ENCODE measurements around the gene XRCC1. TPM values are rescaled to one million over a fixed set of nuclear protein-coding genes. Genes with fewer than 3 reads are reported as not detected.
"Not testable (repeated sequence)": the region's sequence is repeated elsewhere in the genome, so short reads cannot be mapped to it uniquely, and the experiment has no call there.

The XRCC1 gene
- total RNA-seq, 1 donor from 2014 or later = 6.4 TPM

DNA sequence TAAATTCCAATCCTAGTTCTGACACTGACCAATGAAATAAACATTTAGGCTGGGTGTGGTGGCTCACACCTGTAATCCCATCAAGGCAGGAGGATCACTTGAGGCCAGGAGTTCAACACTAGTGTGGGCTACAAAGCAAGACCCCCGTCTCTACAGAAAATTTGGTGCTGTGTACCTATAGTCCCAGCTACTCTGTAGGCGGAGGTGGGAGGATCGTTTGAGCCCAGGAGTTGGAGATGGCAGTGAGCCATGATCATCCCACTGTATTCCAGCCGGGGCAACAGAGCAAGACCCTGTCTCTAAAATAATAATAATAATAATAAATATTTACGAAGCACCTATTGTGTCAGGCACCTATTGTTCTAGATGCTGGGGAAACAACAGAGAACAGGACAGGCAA, 13.9 kb upstream of the XRCC1 start:
- H3K27me3 ChIP-seq = no peaks in the 10 kb centered on the region
- DNase-seq (ENCODE audit: low spot score in 2 of 2) = no peak
- H3K27ac ChIP-seq = no peak overlapping the region
- peaks cover 28 to 38% of the 10 kb centered on the region in 2 donors for H3K36me3 ChIP-seq
- no peak overlapping the region for H3K4me3 ChIP-seq
- peaks cover 3 to 5% of the 10 kb centered on the region in 2 donors for H3K4me1 ChIP-seq
- no peaks in the 10 kb centered on the region for H3K9me3 ChIP-seq
- intact Hi-C loops (cut with DNase I) = no loop called here
- TF ChIP-seq, protein P1, sequence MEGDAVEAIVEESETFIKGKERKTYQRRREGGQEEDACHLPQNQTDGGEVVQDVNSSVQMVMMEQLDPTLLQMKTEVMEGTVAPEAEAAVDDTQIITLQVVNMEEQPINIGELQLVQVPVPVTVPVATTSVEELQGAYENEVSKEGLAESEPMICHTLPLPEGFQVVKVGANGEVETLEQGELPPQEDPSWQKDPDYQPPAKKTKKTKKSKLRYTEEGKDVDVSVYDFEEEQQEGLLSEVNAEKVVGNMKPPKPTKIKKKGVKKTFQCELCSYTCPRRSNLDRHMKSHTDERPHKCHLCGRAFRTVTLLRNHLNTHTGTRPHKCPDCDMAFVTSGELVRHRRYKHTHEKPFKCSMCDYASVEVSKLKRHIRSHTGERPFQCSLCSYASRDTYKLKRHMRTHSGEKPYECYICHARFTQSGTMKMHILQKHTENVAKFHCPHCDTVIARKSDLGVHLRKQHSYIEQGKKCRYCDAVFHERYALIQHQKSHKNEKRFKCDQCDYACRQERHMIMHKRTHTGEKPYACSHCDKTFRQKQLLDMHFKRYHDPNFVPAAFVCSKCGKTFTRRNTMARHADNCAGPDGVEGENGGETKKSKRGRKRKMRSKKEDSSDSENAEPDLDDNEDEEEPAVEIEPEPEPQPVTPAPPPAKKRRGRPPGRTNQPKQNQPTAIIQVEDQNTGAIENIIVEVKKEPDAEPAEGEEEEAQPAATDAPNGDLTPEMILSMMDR (IDR thresholded peaks at IDR 0.05) = no peak

DNA sequence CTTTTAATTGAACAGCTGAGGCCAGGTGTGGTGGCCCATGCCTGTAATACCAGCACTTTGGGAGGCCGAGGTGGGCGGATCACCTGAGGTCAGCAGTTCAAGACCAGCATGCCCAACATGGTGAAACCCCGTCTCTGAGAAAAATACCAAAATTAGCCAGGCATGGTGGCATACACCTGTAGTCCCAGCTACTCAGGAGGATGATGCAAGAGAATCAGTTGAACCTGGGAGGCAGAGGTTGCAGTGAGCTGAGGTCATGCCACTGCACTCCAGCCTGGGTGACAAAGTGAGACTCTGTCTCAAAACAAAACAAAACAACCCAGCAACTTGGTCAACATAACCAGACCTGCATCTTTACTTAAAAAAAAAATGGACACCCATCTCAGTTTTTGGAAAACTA, 11.7 kb upstream of the XRCC1 start:
- H3K36me3 ChIP-seq = peaks cover 10 to 21% of the 10 kb centered on the region in 2 donors
- H3K27ac ChIP-seq; H3K9me3 ChIP-seq; H3K4me3 ChIP-seq; H3K27me3 ChIP-seq; DNase-seq (ENCODE audit: low spot score in 2 of 2); H3K4me1 ChIP-seq; intact Hi-C loops (cut with DNase I): not testable (repeated sequence)

DNA sequence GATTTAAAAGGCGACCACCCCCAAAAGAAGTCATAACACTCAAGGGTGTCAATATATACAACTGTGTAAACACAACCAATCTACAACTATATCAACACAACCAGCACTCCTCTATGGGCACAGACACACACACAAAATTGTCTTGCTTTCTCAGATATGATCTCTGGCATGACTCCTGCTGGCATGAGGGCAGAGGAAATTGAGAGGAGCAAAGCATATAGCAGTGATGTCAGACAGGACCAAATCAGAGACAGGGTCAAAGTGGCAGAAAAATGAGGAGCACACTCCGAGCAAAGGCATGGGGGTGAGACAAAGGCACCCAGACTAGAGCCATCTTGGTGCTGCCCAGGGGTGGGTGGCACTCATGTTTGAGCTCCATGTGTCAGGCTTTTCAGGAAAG, 11.0 kb upstream of the XRCC1 start:
- Histone ChIP-seq H3K9me3 (no peaks in the 10 kb centered on the region), H3K27ac (no peak overlapping the region), H3K27me3 (no peaks in the 10 kb centered on the region), H3K36me3 (peaks cover 6 to 14% of the 10 kb centered on the region in 2 donors), H3K4me1 (peaks cover 2 to 3% of the 10 kb centered on the region in 2 donors), H3K4me3 (no peak overlapping the region)
- intact Hi-C loops (cut with DNase I) = no loop called here
- TF ChIP-seq, protein P1 (IDR thresholded peaks at IDR 0.05) = no peak
- no peak for DNase-seq (ENCODE audit: low spot score in 2 of 2)

DNA sequence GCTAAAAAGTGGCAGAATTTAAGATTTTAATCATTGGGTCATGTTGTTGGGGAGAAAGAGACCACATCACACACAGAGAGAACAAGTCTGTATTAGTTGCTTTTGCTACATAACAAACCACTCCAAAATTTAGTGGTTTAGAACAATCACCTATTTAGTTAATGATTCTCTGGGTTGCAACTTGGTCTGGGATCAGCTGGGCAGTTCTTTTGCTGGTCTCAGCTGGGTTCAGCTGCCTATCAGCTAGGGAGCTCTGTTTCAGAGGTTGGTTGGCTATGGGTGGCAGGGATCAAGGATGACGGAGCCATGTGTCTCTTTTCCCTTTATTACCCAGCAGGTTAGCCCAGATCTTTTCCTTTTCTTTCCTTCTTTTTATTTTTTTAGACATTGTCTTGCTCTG, 9.2 kb upstream of the XRCC1 start:
- Histone ChIP-seq H3K9me3 (no peaks in the 10 kb centered on the region), H3K27me3 (no peaks in the 10 kb centered on the region), H3K36me3 (peaks cover 0 to 2% of the 10 kb centered on the region in 2 donors), H3K4me3 (no peak overlapping the region), H3K27ac (no peak overlapping the region), H3K4me1 (peaks cover 6% of the 10 kb centered on the region in 2 donors)
- intact Hi-C loops (cut with DNase I) = no loop called here
- TF ChIP-seq, protein P1 (IDR thresholded peaks at IDR 0.05) = no peak
- no peak for DNase-seq (ENCODE audit: low spot score in 2 of 2)

- TF ChIP-seq, protein P1 (IDR thresholded peaks at IDR 0.05) = no peak
- no peak overlapping the region for H3K27ac ChIP-seq
- no peaks in the 10 kb centered on the region for H3K9me3 ChIP-seq
- no peaks in the 10 kb centered on the region for H3K27me3 ChIP-seq
- DNase-seq (ENCODE audit: low spot score in 2 of 2) = no peak
- H3K4me3 ChIP-seq = no peak overlapping the region
- peaks cover 6% of the 10 kb centered on the region in 2 donors for H3K4me1 ChIP-seq
- no peaks in the 10 kb centered on the region for H3K36me3 ChIP-seq
- intact Hi-C loops (cut with DNase I) = no loop called here
Measured at GRCh38 chr19:43582495-43582894, 7.2 kb upstream of the XRCC1 start.

DNA sequence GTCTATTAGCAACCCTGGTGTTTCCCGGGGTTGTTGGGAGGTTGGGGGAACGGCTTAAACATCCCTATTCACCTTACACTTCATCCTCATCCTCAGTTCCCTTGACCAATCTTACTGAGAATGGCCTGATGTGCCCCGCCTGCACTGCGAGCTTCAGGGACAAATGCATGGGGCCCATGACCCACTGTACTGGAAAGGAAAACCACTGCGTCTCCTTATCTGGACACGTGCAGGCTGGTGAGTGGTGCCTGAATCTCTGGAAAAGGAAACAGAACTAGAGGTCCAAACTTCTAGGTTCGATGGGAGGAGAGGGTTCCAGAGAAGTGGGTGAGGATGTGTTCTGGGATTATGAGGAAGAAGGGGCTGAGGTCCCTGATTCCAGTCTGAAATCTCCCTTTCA, 6.1 kb upstream of the XRCC1 start:
- peaks cover 6% of the 10 kb centered on the region in 2 donors for H3K4me1 ChIP-seq
- no peaks in the 10 kb centered on the region for H3K36me3 ChIP-seq
- no peak for DNase-seq (ENCODE audit: low spot score in 2 of 2)
- peak overlapping the region; percentile 16 to 57 for H3K27ac ChIP-seq
- TF ChIP-seq, protein P1 (IDR thresholded peaks at IDR 0.05) = no peak
- no peaks in the 10 kb centered on the region for H3K9me3 ChIP-seq
- H3K27me3 ChIP-seq = no peaks in the 10 kb centered on the region
- intact Hi-C loops (cut with DNase I) = no loop called here
- H3K4me3 ChIP-seq = peak overlapping the region in 1 of 2 donors; percentile 61

All from ascending aorta (tissue), 2 donors.